Amniotic stem cell (primary cell): ENCODE measurements around the gene LAMA2.
A peak's percentile ranks its signal among the peaks of the same experiment; 100 is the strongest.

Experiments used
- DNase-seq: peaks from one replicate; lab custom pipeline; 2025; lab: John Stamatoyannopoulos, UW

The LAMA2 gene

GRCh38 chr6:129210684-129211083, 327.7 kb downstream of the LAMA2 start:
- DNase-seq = no peak

DNA sequence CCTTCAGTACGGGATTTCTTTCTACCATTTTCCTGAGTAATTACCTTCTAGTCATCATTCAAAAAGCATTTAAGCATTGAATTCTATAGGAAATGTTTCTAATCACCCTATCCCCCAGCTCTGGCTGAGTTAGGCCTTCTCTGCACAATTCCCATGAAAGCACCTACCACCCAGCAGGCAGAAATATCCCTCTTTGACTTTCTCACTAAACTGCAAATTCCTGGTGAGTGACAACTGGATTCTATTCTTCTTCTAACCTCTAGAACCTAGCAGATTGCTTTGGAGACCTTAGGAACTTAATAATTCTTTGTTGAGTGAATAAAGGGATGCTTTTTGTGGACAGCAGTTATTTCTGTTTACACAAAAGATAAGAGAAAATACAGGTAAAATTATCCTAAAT, 328.7 kb downstream of the LAMA2 start:
- no peak for DNase-seq

DNA sequence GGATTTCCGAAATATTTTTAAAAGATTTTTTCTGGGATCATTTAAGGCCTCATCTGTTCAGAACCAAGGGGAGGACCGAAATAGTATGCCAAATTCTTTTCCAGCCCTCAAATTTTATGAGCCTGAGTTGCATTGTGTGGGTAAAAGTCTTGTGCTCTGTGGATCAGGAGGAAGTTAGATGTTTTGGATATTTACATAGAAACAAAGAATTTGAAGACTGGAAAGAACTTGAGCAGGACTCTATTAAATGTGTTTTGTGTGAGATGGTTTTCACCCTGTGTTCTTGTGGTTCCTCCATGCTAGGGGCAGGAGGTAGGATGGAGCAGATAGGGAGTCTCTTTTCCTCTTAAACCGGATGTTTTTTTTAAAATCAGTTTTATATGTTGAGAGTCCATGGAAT, 329.1 kb downstream of the LAMA2 start:
- DNase-seq = no peak

- no peak for DNase-seq
Measured at GRCh38 chr6:129215246-129215645, 332.3 kb downstream of the LAMA2 start.

DNA sequence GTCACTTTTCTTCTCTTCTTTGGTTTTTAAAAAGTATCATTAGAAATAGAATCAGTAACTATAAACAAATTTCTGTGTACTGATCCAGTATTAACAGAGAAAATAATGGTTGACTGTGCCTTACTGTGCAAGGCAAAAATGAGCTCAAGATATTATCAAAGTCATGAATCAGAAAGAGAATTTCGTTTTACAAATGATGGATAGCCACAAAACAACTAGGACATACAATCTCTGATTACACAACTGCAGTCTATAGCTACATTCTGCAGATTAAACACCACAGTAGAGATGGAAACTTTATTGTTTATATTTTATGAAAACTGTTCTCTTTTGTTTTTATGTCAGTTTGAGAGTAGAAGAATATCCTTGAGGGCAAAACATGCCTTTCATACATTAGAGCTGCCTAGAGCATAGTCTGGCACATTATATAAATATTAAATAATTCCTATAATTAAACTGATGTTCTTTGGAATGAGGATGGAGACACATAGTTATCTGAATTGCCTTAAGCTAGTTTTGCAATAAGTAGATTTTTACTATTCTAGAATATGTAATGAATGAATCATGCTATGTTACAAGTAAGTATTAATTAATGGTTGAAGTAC, 333.1 kb downstream of the LAMA2 start:
- no peak for DNase-seq

GRCh38 chr6:129217701-129218100, 334.8 kb downstream of the LAMA2 start:
- DNase-seq = no peak

DNA sequence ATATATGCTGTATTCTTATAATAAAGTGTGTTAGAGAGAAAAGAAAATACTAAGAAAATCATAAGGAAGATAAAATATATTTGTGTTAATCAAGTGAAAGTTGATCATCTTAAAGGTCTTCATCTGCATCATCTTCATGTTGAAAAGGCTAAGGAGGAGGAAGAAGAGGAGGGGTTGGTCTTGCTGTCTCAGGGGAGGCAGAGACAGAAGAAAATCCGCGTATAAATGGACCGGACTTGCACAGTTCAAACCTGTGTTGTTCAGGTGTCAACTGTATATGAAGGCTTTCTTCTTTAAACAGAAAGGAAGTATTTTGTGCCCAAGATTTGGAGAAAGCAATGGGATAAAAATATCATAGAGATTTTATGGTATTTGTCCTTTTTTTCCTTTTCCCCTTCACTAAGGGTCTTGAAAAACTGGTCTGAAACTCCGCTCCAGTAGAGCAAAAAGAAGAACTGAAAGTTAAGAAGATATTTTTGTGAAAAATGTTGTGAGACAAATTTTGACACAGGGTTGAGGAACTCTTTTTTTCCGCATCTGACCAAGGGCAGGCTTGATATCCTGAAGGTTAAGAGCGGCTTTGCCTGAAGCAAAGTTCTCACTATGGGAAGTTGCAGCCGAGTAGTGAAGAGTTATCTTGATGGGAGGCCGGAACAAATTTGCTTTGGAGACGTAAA, 350.7 kb downstream of the LAMA2 start:
- DNase-seq = no peak

DNA sequence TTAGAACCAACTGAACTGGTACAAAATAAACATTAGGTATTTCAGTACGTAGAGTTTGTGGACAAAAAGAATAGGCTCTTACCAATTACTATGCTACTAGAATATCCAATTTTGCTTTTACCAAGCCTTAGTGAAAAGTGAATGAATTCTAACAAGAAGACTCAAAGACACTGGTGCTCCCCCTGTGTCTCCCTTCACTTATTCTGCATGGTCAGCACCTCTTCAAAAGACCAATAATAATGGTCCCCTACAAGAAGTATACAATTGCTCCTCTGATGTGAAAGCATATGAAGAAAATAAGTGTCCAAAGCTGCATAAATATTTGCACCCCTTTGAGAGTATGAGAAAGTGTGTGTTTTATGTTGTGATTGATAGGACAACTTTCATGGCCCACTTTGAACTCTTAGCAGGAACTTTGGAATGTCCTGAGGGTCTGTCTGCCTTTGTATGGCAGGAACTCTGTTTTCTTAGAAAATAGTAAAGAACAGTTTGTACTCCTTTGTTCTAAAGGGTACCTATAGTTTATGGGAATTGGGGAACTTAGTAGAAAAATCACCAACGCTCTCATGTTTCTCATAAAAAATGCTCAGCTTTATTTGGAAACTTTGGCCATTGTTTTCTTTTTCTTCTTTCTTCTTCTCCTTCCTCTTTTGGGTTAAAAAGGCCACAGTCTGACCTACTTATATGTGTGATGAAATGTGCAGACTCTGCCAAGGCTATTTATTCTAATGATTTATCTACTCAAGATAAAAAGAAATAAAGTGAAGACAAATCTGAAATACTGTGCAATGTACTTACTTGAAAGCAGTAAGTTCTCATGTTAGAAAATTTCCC, 352.4 kb downstream of the LAMA2 start:
- DNase-seq = no peak

GRCh38 chr6:129236001-129236517, 353.1 kb downstream of the LAMA2 start:
- DNase-seq = no peak

DNA sequence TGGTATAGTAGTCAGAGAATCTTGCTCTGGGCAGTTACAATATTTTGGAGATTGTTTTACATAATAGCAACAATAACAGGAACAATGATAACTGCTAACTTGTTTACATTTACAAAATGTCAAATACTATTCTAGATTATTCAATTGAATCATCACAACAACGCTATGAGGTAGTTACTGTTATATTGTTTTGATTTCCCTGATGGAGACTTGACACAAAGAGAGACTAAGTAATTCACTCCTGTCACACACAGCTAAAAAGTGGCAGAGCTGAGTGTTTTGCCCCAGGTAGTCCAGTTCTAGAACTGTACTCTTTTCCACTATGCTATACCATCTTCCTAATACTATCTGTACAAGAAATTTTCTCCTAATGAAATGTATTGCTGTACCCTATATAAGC, 356.1 kb downstream of the LAMA2 start:
- no peak for DNase-seq

GRCh38 chr6:129239825-129240491, 357.0 kb downstream of the LAMA2 start:
- no peak for DNase-seq

GRCh38 chr6:129240492-129240853, 357.5 kb downstream of the LAMA2 start:
- DNase-seq = no peak

DNA sequence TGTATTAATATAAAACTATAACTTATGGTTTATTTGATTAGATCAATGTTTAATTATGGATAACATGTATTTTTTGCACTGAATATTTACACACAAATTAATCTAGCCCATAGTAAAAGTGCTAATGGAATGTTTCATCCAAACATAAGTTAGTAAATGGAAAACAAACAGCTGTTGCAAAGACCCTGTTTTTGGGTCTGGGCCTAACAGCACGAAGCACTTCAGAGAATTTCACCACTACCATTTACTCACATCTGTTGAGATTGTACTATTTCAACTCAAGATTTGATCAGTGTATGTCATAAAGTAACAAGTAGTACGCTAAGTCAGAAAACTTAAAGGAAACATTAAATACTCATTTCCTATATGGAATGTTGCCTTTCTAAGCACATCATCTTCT, 359.6 kb downstream of the LAMA2 start:
- no peak for DNase-seq

GRCh38 chr6:129243377-129243776, 360.4 kb downstream of the LAMA2 start:
- DNase-seq = no peak

DNA sequence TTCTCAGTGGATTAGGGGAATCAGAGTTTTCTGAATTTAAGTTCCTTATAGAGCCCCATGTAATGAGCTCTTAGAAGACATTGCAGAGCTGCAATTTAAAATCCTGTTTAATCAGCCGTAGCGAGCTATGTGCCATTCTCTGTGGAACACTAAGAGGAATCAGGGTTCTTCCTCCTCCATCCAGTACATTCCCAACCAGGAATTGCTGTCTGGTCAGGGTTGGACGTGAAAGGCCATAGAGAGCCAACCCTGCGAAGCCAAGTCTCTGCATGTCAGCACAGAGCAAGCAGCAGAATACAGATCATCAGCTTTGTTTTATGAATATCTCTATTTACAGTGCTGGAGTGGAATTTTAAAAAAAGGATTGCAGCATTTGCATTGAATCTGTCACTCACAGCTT, 366.0 kb downstream of the LAMA2 start:
- no peak for DNase-seq

GRCh38 chr6:129251669-129252376, 368.9 kb downstream of the LAMA2 start:
- DNase-seq = peak; percentile 44

GRCh38 chr6:129252377-129253071, 369.6 kb downstream of the LAMA2 start:
- DNase-seq = no peak

GRCh38 chr6:129253242-129253641, 370.3 kb downstream of the LAMA2 start:
- DNase-seq = no peak

DNA sequence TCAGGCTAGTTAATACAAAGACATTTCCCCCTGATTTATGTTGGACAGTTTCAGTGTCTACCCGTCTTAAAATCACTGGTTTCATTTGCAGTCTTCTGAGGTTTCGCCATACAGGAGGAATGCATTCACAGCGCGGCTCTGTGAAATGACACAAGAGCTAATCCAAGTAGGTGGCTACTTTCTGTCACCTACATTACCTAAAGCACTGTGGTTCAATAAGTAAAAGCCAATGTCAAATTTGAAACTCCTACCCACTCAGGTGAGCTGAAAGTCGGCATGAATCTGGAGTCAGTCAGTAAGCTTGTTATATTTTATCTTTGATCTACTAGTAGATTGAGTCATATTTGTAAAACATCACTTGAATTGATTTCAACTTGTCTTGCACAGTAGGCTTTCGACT, 370.8 kb downstream of the LAMA2 start:
- no peak for DNase-seq

DNA sequence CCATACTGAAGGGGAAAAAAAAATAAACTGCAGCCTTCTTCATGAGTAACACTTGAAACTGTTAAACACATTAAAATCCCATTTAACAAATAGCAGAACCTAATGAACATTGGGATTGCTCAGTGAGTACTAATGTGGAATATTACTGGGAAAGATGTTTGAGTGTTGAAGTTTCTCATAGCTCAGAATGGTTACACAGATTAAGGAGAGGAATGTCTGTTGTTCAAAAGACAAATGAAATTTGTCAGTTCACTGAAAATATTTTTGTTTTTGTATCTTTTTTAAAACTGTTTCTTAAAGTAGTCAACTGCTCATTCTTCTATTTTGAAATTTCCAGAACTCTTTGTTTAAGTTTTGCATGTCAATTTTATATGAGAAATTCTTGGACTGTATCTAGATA, 374.3 kb downstream of the LAMA2 start:
- no peak for DNase-seq

DNA sequence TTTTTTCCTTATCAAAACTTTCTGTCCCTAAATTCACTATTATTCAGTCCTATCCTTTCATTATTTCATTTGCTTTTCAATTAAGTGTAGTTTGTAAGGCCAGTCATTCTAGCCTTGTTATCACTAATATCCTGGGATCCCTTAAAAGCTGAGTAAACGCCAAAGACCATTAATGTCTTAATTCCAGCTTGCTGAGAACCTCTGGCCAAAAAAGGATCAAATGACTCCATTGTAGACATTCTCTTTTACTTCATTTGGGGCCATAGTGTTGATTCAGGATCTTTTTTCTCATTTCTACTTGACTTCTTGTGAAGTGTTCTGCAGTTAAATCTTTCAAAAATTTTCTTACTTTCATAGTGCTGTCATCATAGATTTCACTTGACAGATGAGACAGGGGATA, 379.7 kb downstream of the LAMA2 start:
- no peak for DNase-seq
